HAP-1 (cell line): ENCODE measurements around the gene CRIP2.
A peak's percentile ranks its signal among the peaks of the same experiment; 100 is the strongest.

Experiments
- DNase-seq, 2 experiments: peaks; one replicate each; pipeline ENCODE4 v3.0.0-alpha.2; 2016 to 2020; ENCODE audit warnings: low spot score in 2 of 2
- H3K27me3 ChIP-seq: fragments of 250-450 bp; sonication (Bioruptor Pico); 2 replicates; pipeline ENCODE4 v1.5.1; 2020; ENCODE audit warnings: low read depth, mild to moderate bottlenecking, moderate library complexity
- H3K36me3 ChIP-seq: fragments of 250-450 bp; sonication (Bioruptor Pico); replicated peaks from 2 replicates; pipeline ENCODE4 v1.5.1; 2020; ENCODE audit warnings: mild to moderate bottlenecking
- H3K4me1 ChIP-seq: fragments of 250-450 bp; sonication (Bioruptor Pico); 2 replicates; pipeline ENCODE4 v1.5.1; 2020; ENCODE audit warnings: mild to moderate bottlenecking
- H3K4me3 ChIP-seq: fragments of 250-450 bp; sonication (Bioruptor Pico); 2 replicates; pipeline ENCODE4 v1.5.1; 2020; ENCODE audit warnings: mild to moderate bottlenecking, moderate library complexity
- H3K9me3 ChIP-seq: fragments of 250-450 bp; sonication (Bioruptor Pico); 2 replicates; pipeline ENCODE4 v1.5.1; 2020; ENCODE audit warnings: mild to moderate bottlenecking, moderate library complexity
- in situ Hi-C: fragments of 300-500 bp; cut with MboI; formaldehyde crosslinking; loops from 3 replicates; pipeline ENCODE4 v1.14.3; 2020; ENCODE audit warnings: low sequenced_read_pairs, inconsistent platforms, mixed read lengths

The CRIP2 gene

GRCh38 chr14:105496831-105497591 lies 22.4 kb downstream of the CRIP2 start:
- in situ Hi-C loops: no loop called here
- H3K4me1 ChIP-seq: no peaks in the 10 kb centered on the region
- H3K36me3 ChIP-seq: peaks cover 10% of the 10 kb centered on the region; the same call in 1 of the 2 replicates
- DNase-seq: no peak
- H3K9me3 ChIP-seq: no peaks in the 10 kb centered on the region
- H3K4me3 ChIP-seq: no peak overlapping the region
- no peaks in the 10 kb centered on the region for H3K27me3 ChIP-seq

DNA sequence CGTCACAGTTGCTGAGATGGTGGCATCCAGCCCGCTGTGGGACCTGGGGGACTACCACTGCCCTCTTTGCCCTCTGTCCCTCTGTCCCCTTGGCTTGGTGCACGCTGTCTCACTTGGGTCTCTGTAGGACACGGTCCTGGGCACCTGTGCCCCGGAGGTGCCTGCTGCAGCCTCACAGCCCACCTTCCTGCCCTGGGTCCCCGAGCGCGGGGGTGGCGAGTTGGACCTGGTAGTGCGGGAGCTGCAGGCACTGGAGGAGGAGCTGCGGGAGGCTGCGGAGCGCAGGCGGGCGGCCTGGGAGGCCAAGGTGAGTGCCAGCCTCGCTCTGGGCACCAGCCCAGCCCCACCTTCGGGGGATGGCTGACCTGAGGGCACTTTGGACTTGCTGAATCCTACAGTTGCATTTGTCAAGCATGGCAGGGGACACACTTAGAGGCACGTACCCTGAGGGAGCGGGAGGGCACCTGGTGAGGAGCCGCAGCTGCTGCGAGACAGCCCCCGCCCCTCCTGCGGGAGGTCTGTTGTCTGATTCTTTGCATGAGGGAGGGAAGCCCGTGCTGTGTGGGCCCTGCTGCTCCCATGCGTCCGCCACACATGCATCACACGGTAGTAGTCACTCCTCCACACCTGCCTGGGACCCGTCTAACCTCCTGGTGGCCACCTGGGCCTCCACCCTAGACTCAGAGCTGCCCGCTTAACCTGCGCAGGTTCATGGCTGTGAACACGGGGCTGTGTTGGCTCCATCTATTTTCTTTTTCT lies 23.2 kb downstream of the CRIP2 start:
- Histone ChIP-seq H3K4me1 (no peaks in the 10 kb centered on the region), H3K36me3 (0 out of 2 replicates have a peak, but pooled peaks cover 5% of the 10 kb centered on the region), H3K9me3 (no peaks in the 10 kb centered on the region), H3K27me3 (no peaks in the 10 kb centered on the region), H3K4me3 (no peak overlapping the region)
- in situ Hi-C loops: no loop called here
- no peak for DNase-seq

- in situ Hi-C loops: no loop called here
- no peak for DNase-seq
- Histone ChIP-seq H3K4me1 (no peaks in the 10 kb centered on the region), H3K36me3 (0 out of 2 replicates have a peak, but pooled peaks cover 5% of the 10 kb centered on the region), H3K4me3 (no peak overlapping the region), H3K9me3 (no peaks in the 10 kb centered on the region), H3K27me3 (no peaks in the 10 kb centered on the region)
Observed at GRCh38 chr14:105498430-105499255, 24.0 kb downstream of the CRIP2 start.

DNA sequence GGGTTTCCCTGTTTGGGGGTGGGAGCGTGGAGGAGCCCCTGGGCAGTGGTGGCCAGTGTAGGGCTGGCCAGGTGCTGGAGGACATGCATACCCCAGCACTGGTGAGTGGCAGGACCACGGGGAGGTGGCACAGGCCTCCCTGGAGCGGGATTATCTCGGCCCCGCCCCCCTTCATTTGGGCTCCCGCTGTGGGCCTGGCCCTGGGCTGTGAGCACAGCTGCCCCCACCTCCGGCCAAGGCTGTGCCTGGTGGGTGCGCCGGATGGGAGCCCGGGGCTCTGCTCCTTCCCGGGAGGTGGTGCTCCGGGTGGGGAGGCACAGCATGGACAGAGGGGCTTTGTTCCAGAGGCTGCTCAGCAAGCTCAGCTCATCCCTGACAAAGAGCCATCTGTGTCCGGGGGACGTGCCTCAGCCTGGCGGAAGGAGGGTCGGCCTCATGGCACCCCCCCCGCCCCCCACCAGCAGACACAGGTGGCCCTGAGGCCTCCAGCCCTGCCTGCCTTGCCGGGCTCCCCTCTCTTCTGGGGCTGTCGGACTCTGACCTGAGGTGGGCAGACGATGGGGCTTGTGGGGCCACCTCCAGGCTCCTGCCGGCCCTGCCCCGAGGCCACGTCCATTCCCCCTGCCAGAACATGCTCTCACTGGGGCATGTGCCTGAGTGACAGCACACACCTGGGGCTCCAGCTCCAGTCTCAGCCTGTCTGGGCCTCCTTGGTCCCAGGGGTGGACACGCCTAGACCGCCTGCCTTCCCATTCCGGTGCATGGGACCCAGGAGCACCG lies 24.8 kb downstream of the CRIP2 start:
- in situ Hi-C loops: no loop called here
- Histone ChIP-seq H3K36me3 (0 out of 2 replicates have a peak, but pooled peaks cover 1% of the 10 kb centered on the region), H3K4me1 (no peaks in the 10 kb centered on the region), H3K27me3 (no peaks in the 10 kb centered on the region), H3K4me3 (no peak overlapping the region), H3K9me3 (no peaks in the 10 kb centered on the region)
- peak in 1 of 2 experiments; percentile 35 for DNase-seq

GRCh38 chr14:105500036-105500725 lies 25.6 kb downstream of the CRIP2 start:
- no peaks in the 10 kb centered on the region for H3K27me3 ChIP-seq
- DNase-seq: peak in 1 of 2 experiments; percentile 16
- in situ Hi-C loops: no loop called here
- no peak overlapping the region for H3K4me3 ChIP-seq
- no peaks in the 10 kb centered on the region for H3K4me1 ChIP-seq
- no peaks in the 10 kb centered on the region for H3K36me3 ChIP-seq
- H3K9me3 ChIP-seq: no peaks in the 10 kb centered on the region

DNA sequence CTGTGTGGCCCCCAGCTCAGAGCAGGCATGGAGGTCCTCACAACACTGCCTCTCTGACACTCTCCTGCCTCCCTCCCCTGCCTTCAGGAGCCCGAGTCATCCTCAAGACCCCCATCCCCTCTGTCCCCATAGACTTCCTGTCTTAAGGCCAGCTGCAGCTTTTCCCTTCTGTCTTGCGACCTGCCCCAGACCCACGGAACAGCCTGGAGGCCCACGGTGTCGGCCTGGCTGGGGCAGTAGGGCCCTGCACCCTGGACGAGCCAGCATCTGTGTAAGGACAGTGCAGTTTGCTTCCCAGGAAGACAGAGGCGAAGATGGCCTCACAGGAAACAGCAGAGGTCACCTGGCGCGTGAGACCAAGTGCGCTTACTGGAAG lies 26.1 kb downstream of the CRIP2 start:
- no peaks in the 10 kb centered on the region for H3K36me3 ChIP-seq
- H3K27me3 ChIP-seq: no peaks in the 10 kb centered on the region
- in situ Hi-C loops: no loop called here
- no peaks in the 10 kb centered on the region for H3K4me1 ChIP-seq
- DNase-seq: no peak
- H3K4me3 ChIP-seq: no peak overlapping the region
- H3K9me3 ChIP-seq: no peaks in the 10 kb centered on the region

DNA sequence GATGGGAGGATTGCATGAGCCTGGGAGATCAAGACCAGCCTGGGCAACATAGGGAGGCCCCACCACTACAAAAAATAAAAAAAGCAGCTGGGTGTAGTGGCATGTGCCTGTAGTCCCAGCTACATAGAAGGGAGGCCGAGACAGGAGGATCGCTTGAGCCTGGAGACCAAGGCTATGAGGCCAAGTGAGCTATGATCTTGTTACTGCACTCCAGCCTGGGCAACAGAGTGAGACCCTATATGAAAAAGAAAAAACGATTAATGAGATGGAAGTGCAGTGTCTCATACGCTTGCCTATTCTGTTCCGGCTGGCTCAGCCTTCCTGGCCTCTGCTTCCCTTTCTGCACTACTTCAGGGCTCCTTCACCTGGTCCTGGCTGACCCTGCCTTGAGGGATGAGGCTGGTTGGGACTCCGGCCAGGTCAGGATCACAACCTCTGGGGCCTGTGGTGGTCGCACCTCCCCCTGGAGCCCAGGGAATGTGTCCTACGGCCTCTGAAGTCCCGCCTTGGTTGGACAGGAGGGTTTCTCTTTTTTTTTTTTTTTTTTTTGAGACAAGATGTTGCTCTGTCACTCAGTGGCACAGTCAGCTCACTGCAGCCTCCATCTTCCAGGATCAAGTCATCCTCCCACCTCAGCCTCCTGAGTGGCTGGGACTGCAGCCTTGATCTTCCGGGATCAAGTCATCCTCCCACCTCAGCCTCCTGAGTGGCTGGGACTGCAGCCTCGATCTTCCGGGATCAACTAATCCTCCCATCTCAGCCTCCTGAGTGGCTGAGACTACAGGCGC lies 27.1 kb downstream of the CRIP2 start:
- H3K4me1 ChIP-seq: no peaks in the 10 kb centered on the region
- peak in 1 of 2 experiments; percentile 12 for DNase-seq
- H3K36me3 ChIP-seq: no peaks in the 10 kb centered on the region
- H3K9me3 ChIP-seq: no peaks in the 10 kb centered on the region
- in situ Hi-C loops: no loop called here
- no peak overlapping the region for H3K4me3 ChIP-seq
- H3K27me3 ChIP-seq: peaks cover 5% of the 10 kb centered on the region; the same call in 1 of the 2 replicates

DNA sequence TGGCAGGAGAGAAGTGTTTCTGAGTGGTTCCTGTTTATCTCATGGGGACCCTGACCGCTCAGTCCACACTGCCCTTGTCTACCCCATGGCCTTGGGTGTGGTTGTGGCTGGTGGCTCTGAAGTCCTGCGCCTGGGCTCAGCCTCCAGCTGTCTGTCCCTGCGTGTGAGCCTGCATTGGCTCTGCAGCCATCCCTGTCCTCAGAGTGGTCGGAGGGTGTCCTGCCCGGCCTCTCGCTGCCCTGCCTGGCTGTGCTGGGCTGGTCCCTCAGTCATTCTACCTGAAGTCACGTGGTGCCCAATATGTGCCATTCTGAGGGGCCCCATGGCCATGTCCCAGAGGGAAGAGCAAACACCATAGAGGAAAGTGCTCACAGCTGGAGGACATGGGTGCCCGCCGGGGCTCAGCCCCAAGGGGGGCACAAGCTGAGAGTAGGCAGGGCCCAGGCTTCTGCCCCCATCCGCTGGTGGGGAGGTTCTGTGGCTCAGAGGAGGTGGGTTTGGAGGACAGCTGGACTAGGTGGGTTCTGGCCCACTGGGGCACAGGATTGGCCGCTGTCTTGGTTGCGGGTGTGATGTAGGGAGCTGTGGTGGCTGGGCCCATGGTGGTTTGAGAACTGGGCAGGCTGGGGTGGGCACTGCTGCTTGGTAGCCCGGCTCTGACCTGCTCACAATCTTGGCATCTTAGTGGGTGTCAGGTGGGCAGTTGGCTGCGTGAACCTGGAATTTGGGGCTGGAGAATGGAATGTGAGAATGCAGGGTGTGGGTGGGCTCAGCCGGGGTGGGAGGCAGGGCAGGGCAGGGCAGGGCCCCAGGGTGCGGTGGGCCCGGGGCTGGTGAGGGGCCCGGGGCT lies 28.1 kb downstream of the CRIP2 start:
- Histone ChIP-seq H3K9me3 (no peaks in the 10 kb centered on the region), H3K27me3 (peaks cover 12% of the 10 kb centered on the region), H3K36me3 (no peaks in the 10 kb centered on the region), H3K4me1 (no peaks in the 10 kb centered on the region), H3K4me3 (no peak overlapping the region)
- no peak for DNase-seq
- in situ Hi-C loops: no loop called here

GRCh38 chr14:105503296-105503640 lies 28.6 kb downstream of the CRIP2 start:
- no peaks in the 10 kb centered on the region for H3K9me3 ChIP-seq
- peaks cover 18% of the 10 kb centered on the region for H3K27me3 ChIP-seq
- peak in 1 of 2 experiments; percentile 9 for DNase-seq
- H3K36me3 ChIP-seq: no peaks in the 10 kb centered on the region
- no peaks in the 10 kb centered on the region for H3K4me1 ChIP-seq
- no peak overlapping the region for H3K4me3 ChIP-seq
- in situ Hi-C loops: no loop called here

DNA sequence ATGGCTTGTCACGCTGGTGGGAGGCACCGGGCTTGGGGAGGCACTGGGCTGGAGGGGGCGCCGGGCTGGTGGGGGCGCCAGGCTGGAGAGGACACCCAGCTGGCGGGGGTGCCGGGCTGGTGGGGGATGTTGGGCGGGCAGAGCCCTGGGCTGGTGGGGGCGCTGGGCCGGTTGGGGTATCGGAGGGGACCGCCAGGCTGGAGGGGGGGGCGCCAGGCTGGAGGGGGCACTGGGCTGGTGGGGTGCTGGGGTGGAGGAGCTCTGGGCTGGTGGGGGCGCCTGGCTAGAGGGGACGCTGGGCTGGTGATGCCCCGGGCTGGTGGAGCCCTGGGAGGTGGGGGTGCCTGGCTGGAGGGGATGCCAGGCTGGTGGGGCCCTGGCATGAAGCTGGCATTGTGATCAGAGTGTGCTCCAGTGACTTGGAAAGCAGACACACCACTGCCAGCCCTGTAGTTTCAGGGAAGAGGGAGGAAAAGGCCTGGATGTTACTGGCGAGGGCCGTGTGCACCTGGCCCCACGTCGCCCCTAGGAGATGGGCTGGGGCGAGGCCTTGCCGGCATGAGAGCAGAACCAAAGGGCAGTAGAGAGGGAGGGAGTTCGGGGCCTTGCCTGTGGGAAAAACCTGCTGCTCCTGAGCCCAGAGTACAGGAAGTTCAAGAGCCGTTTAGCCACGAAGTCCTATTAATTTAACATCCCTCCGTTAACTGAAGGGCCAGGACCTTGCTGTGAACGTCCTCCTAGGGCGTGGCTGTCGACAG lies 29.5 kb downstream of the CRIP2 start:
- Histone ChIP-seq H3K27me3 (peaks cover 27% of the 10 kb centered on the region), H3K4me3 (no peak overlapping the region), H3K4me1 (no peaks in the 10 kb centered on the region), H3K9me3 (no peaks in the 10 kb centered on the region), H3K36me3 (no peaks in the 10 kb centered on the region)
- no peak for DNase-seq
- in situ Hi-C loops: no loop called here

GRCh38 chr14:105505101-105505500 lies 30.5 kb downstream of the CRIP2 start:
- Histone ChIP-seq H3K36me3 (no peaks in the 10 kb centered on the region), H3K4me1 (no peaks in the 10 kb centered on the region), H3K9me3 (no peaks in the 10 kb centered on the region), H3K4me3 (no peak overlapping the region), H3K27me3 (peaks cover 36% of the 10 kb centered on the region)
- in situ Hi-C loops: no loop called here
- DNase-seq: no peak
